ENCODE measurements around the gene DNM3.

The DNM3 gene

GRCh38 chr1:172266528-172267174 is 425.4 kb downstream of the DNM3 start:
- Histone ChIP-seq H3K9me3 (ENCODE audit: severe bottlenecking) (no peaks in the 10 kb centered on the region), H3K36me3 (ENCODE audit: low read depth) (no peaks in the 10 kb centered on the region), H3K27ac (ENCODE audit: poor library complexity, severe bottlenecking) (no peak overlapping the region), H3K4me1 (ENCODE audit: insufficient read depth, poor library complexity, severe bottlenecking) (no peaks in the 10 kb centered on the region), H3K4me3 (ENCODE audit: severe bottlenecking) (no peak overlapping the region), H3K27me3 (ENCODE audit: insufficient read depth, poor library complexity, severe bottlenecking) (no peaks in the 10 kb centered on the region)
- no peak for TF ChIP-seq CTCF (IDR thresholded peaks at IDR 0.05; ENCODE audit: poor library complexity, severe bottlenecking)
- DNase-seq (ENCODE audit: low spot score) (no peak), ATAC-seq (ENCODE audit: low read depth) (peak; percentile 38; the same call in 1 of the 3 replicates)

- Histone ChIP-seq H3K4me1 (ENCODE audit: insufficient read depth, poor library complexity, severe bottlenecking) (no peaks in the 10 kb centered on the region), H3K27me3 (ENCODE audit: insufficient read depth, poor library complexity, severe bottlenecking) (no peaks in the 10 kb centered on the region), H3K27ac (ENCODE audit: poor library complexity, severe bottlenecking) (no peak overlapping the region), H3K9me3 (ENCODE audit: severe bottlenecking) (no peaks in the 10 kb centered on the region), H3K4me3 (ENCODE audit: severe bottlenecking) (no peak overlapping the region), H3K36me3 (ENCODE audit: low read depth) (no peaks in the 10 kb centered on the region)
- no peak for DNase-seq (ENCODE audit: low spot score)
- no peak for ATAC-seq (ENCODE audit: low read depth)
- no peak for TF ChIP-seq CTCF (IDR thresholded peaks at IDR 0.05; ENCODE audit: poor library complexity, severe bottlenecking)
Observed at GRCh38 chr1:172268237-172268636, 426.9 kb downstream of the DNM3 start.

GRCh38 chr1:172269084-172269483 is 427.8 kb downstream of the DNM3 start:
- no peak for DNase-seq (ENCODE audit: low spot score)
- no peak overlapping the region for H3K4me3 ChIP-seq (ENCODE audit: severe bottlenecking)
- no peak for TF ChIP-seq CTCF (IDR thresholded peaks at IDR 0.05; ENCODE audit: poor library complexity, severe bottlenecking)
- no peak for ATAC-seq (ENCODE audit: low read depth)
- no peaks in the 10 kb centered on the region for H3K27me3 ChIP-seq (ENCODE audit: insufficient read depth, poor library complexity, severe bottlenecking)
- no peaks in the 10 kb centered on the region for H3K4me1 ChIP-seq (ENCODE audit: insufficient read depth, poor library complexity, severe bottlenecking)
- H3K36me3 ChIP-seq (ENCODE audit: low read depth): no peaks in the 10 kb centered on the region
- H3K9me3 ChIP-seq (ENCODE audit: severe bottlenecking): no peaks in the 10 kb centered on the region
- no peak overlapping the region for H3K27ac ChIP-seq (ENCODE audit: poor library complexity, severe bottlenecking)

GRCh38 chr1:172269644-172270043 is 428.3 kb downstream of the DNM3 start:
- Histone ChIP-seq H3K27me3 (ENCODE audit: insufficient read depth, poor library complexity, severe bottlenecking) (no peaks in the 10 kb centered on the region), H3K9me3 (ENCODE audit: severe bottlenecking) (no peaks in the 10 kb centered on the region), H3K4me1 (ENCODE audit: insufficient read depth, poor library complexity, severe bottlenecking) (no peaks in the 10 kb centered on the region), H3K4me3 (ENCODE audit: severe bottlenecking) (no peak overlapping the region), H3K27ac (ENCODE audit: poor library complexity, severe bottlenecking) (no peak overlapping the region), H3K36me3 (ENCODE audit: low read depth) (no peaks in the 10 kb centered on the region)
- TF ChIP-seq CTCF (IDR thresholded peaks at IDR 0.05; ENCODE audit: poor library complexity, severe bottlenecking): peak; percentile 10
- DNase-seq (ENCODE audit: low spot score) (no peak), ATAC-seq (ENCODE audit: low read depth) (peak; percentile 85)

- H3K36me3 ChIP-seq (ENCODE audit: low read depth): no peaks in the 10 kb centered on the region
- no peak overlapping the region for H3K4me3 ChIP-seq (ENCODE audit: severe bottlenecking)
- H3K9me3 ChIP-seq (ENCODE audit: severe bottlenecking): no peaks in the 10 kb centered on the region
- ATAC-seq (ENCODE audit: low read depth) (no peak), DNase-seq (ENCODE audit: low spot score) (no peak)
- H3K4me1 ChIP-seq (ENCODE audit: insufficient read depth, poor library complexity, severe bottlenecking): no peaks in the 10 kb centered on the region
- H3K27me3 ChIP-seq (ENCODE audit: insufficient read depth, poor library complexity, severe bottlenecking): no peaks in the 10 kb centered on the region
- no peak overlapping the region for H3K27ac ChIP-seq (ENCODE audit: poor library complexity, severe bottlenecking)
- no peak for TF ChIP-seq CTCF (IDR thresholded peaks at IDR 0.05; ENCODE audit: poor library complexity, severe bottlenecking)
Observed at GRCh38 chr1:172270605-172271004, 429.3 kb downstream of the DNM3 start.
